ENCODE measurements around the gene HRAS. TPM values are rescaled to one million over a fixed set of nuclear protein-coding genes. Genes with fewer than 3 reads are reported as not detected.
A peak's percentile ranks its signal among the peaks of the same experiment; 100 is the strongest.

The HRAS gene
- total and polyA plus RNA-seq, 2 of the 13 experiments (the other 11 are each of a cell fraction or from before 2014, with no cell fraction given): 32.9 to 50.0 TPM

- TF ChIP-seq RNF219 (CRISPR knock-in tag; IDR thresholded peaks at IDR 0.05) (no peak), SRY (CRISPR knock-in tag; IDR thresholded peaks at IDR 0.05) (0 out of 2 replicates have a peak, but pooled peaks have one; percentile 39), POGZ (CRISPR knock-in tag; IDR thresholded peaks at IDR 0.05) (no peak), SIN3B (IDR thresholded peaks at IDR 0.05; ENCODE audit: low read length) (no peak), SETDB1 (CRISPR knock-in tag; IDR thresholded peaks at IDR 0.05; ENCODE audit: borderline replicate concordance) (0 out of 2 replicates have a peak, but pooled peaks have one; percentile 55), PHF8 (CRISPR knock-in tag; IDR thresholded peaks at IDR 0.05) (peak; percentile 35; the same call in 1 of the 2 replicates), HNRNPL (IDR thresholded peaks at IDR 0.05; ENCODE audit: low read depth, low read length) (peak; percentile 65; the same call in 1 of the 2 replicates), ISL2 (CRISPR knock-in tag; IDR thresholded peaks at IDR 0.05) (no peak), THAP8 (CRISPR knock-in tag; IDR thresholded peaks at IDR 0.05; ENCODE audit: borderline replicate concordance) (0 out of 2 replicates have a peak, but pooled peaks have one; percentile 35), HMGXB3 (CRISPR knock-in tag; IDR thresholded peaks at IDR 0.05; ENCODE audit: borderline replicate concordance) (no peak), NR2F2 (IDR thresholded peaks at IDR 0.05; ENCODE audit: borderline replicate concordance, low read depth) (no peak), ZNF572 (CRISPR knock-in tag; IDR thresholded peaks at IDR 0.05) (no peak), ZNF687 (CRISPR knock-in tag; IDR thresholded peaks at IDR 0.05) (peak; percentile 61), GLMP (CRISPR knock-in tag; IDR thresholded peaks at IDR 0.05; ENCODE audit: borderline replicate concordance) (no peak)
These were observed 773 bp downstream of the HRAS start (continued) for GRCh38 chr11:534396-535209.
